HG03354 (cell line): ENCODE results near the gene RBL2.

ENCODE experiments used
- ATAC-seq: cut with Tn5 transposase; IDR thresholded peaks from one replicate; pipeline ENCODE4 v1.9.1; 2021; ENCODE audit warnings: mild to moderate bottlenecking; ENCODE audit not compliant: unreplicated experiment, poor library complexity, severe bottlenecking

Gene RBL2

DNA sequence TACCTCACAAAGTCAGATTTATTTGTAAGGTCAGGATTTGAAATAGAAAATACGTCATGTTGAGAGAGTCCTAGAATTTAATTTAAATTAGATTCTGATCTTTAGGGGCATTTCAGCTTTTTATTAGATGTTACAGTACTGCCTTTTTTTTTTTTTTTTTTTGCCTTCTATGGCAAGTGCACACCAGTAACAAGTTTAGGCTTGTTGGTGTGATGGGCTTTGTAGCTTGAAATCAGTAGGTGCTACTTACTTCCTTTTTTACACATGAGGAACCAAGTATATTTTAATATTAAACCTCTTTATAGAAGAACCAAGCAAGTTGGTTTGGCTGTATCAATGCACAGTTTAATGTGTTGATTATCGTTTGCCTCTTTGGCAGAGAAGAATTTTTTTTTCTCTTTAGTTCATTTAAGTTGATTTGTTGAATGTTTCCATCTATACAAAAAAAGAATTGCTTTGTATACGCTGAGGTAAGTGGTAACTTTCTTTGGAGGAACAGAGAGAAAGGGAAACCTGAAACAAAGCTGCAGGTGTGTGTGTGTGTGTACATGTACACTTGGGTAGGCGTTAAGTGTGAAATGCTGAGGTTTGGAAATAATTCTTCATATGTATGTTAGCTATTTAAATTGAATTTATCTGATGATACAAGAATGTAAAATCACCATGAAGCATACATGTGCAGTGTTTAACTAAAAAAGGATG lies 15.7 kb downstream of the RBL2 start:
- ATAC-seq, result no peak

DNA sequence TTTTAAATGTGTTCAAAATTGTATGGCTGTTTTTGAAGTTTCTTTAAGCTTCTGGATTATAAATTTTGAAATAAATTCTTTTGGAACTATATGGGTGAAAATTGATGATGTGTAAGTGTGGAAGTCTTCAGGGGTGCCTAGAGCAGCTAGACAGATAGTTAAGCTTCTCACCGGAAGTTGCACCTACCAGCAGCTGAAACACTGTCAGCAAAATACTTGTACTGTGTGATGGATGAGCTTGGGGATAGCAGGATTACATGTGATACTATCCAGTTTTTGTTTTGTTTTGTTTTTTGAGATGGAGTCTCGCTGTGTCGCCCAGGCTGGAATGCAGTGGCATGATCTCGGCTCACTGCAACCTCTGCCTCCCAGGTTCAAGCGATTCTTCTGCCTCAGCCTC lies 19.7 kb downstream of the RBL2 start:
- no peak for ATAC-seq

DNA sequence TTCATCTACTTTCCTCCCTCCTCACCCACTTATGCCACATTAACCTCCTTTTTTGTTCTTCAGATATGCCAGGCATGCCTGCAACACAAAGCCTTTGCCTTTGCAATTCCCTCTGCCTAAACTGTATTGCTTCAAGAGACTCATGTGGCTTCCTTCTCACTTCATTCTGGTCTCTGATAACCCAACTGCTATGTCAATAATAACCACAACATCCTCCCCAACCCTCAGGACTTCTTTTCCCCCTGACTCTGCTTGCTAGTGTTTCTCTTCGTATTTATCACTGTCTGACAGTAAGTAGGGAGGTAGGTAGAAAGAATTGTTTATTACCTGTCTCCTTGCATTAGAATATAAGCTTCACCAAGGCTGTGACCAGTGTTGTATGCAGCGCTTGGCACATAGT lies 22.4 kb downstream of the RBL2 start:
- ATAC-seq, result no peak

DNA sequence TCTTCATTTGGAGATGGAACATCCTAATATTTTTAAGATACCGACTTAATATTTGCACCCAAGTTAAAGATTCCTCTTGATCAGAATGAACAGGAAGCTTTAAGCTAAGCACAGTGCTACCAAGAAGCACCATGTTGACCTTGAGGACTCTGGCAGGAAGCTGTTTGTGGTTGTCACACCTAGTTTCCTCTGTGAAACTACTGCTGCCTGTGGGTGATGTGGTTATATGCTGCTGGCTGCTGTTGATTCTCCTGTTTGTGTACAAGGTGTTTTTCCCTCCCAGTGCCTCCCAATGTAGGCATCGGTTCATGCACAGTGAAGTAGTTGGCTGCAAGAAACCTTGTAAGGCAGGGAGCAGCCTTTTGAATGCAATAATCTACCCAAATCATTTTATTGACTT lies 23.4 kb downstream of the RBL2 start:
- peak; percentile 100 for ATAC-seq

DNA sequence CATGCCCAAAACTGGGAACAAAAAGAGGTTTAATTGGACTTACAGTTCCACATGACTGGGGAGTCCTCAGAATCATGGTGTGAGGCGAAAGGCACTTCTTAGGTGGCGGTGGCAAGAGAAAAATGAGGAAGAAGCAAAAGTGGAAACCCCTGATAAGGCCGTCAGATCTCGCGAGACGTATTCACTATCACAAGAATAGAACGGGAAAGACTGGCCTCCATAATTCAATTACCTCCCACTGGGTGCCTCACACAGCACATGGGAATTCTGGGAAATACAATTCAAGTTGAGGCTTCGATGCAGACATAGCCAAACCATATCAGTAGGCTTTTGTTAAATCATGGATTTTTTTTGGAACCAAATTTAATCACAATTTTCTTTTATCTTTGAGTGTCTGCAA lies 24.4 kb downstream of the RBL2 start:
- ATAC-seq, result no peak

DNA sequence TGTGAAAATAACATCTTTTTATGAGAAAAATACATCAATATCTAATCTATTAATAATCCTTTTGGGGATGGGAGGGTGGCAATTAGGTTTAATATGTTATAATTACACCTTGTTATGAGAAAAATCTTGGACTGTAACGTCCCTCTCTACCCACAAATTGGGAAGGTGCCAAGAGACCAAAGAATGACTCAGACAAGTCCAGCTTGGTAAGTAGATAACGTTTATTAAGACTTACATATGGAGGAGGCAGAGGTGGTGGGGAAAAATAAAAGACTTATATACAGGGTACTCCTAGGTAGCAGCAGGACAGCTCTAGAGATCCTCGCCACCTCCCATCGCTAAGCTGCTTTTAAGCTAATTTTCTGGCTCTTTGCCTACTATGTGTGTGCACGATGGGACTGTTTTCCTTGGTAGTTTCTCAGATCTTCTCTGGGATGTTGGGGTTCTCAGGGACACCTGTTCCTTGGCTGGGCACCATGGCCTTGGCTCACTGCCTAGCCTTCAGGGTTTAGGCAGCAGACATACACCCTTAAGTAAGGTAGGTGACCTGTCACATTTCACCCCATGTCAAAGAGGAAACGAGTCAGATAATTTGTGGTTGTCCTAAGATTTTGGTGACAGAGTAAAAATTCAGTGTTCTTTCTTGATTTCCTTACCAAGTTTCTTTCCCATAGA lies 31.5 kb downstream of the RBL2 start:
- ATAC-seq, result no peak

DNA sequence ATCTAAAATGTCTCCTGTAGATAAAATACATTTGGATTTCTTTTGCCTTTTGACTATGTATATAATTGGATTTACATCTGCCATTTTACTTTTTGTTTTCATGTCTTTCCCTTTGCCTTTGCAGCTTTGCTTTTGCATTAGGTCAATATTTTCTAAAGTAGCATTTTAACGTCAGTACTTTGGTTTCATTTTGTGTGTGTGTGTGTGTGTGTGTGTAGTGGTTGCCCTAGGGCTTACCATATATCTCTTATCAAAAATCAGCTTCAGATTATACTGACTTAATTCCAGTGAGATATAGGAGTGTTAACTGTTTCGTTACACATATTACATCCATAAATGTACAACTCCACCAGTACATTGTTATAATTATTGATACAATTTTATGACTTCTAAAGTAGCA lies 42.6 kb downstream of the RBL2 start:
- no peak for ATAC-seq

DNA sequence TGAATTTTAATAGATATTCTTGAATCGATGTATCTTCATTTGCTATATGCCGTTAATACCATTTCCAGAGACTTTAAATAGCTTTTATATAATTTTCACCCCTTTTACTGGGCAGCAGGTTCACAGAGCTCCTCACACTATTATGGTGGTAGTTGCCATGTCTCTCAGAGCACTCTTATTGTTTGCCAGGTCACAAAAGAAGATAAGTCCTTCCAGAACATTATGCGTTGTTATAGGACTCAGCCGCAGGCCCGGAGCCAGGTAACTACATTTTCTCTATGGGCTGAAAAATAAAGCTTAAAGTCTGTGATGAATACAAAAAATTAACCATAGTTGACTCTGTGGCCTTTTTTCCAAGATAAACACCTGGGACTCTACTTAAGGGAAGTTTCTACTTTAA lies 44.7 kb downstream of the RBL2 start:
- ATAC-seq, result no peak

DNA sequence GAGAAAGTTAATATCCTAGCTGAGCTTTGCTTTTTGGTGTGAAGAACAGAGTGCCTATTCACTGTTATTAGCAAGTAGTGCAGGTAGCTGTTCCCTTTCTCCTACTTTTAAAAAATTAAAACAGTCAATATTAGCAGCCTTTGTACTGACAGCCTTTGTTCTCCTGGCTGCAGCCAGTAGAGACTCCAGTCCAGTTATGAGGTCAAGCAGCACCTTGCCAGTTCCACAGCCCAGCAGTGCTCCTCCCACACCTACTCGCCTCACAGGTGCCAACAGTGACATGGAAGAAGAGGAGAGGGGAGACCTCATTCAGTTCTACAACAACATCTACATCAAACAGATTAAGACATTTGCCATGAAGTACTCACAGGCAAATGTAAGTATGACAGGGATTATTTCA lies 46.1 kb downstream of the RBL2 start:
- ATAC-seq, result no peak

DNA sequence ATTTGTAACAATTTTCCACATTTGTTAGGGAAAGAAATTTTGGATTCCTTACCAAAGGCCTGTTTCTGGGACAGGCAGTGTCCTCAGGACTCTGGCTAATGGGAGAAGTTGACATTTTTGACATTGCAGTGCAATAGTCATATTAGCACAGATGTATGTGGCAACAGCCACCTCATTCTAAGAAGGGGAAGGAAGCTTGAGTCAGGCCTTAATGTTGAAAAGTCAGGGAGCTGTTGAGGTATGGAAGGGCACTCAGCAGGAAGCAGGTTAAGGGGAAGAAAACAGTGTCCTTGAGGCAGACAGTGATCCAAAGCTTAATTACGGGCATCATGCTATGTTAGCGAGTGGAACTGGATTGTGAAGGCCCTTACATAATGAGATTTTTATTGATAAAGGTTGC lies 47.9 kb downstream of the RBL2 start:
- no peak for ATAC-seq

DNA sequence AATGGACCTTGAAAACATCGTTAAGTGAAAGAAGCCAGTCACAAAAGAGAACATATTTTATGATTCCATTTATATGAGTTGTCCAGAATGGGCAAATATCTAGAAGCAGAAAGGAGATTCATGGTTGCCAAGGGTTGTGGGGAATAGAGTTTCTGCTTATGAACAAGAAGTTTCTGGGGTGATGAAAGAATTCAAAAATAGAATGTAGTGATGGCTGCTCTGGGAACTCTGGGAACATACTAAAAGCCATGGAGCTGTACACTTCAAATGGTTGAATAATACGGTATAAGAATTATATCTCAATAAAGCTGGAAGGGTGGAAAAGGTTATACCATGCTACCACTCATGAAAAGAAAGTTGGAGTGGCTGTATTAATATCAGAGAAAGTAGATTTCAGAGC lies 50.3 kb downstream of the RBL2 start:
- no peak for ATAC-seq

DNA sequence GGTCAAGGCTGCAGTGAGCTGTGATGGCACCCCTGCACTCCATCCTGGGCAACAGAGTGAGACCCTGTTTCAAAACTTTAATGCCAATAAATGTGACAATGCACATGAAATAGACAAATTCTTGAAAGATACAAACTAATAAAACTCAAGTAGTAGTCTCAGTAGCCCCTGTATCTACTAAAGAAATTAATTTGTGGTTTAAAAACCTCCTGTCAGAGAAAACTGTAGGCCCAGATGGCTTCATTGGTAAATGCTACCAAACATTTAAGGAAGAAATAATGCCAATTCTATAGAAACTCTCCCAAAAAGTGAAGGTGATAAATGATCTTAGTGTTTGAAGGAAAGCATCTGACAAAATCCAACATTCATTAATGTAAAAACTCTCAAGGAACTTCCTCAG lies 52.0 kb downstream of the RBL2 start:
- no peak for ATAC-seq

DNA sequence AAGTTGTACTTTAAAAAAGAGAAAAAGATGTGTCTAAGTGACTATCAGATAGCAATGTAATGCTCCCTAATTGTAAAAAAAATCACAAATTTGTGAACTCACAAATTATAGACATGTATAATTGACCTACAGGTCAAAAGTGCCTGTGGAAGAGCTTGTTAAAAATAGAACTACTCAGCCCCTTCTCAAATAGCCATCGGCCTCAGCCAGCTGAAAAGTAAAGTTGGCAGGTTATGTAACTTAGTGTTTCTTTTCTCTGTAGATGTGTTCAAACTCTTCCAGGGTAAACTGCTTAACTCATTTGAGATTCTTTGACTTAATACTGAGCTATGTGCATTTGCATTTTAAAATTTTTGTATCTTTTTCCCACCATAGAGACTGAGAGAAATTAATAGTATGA lies 55.5 kb downstream of the RBL2 start:
- ATAC-seq, result no peak

DNA sequence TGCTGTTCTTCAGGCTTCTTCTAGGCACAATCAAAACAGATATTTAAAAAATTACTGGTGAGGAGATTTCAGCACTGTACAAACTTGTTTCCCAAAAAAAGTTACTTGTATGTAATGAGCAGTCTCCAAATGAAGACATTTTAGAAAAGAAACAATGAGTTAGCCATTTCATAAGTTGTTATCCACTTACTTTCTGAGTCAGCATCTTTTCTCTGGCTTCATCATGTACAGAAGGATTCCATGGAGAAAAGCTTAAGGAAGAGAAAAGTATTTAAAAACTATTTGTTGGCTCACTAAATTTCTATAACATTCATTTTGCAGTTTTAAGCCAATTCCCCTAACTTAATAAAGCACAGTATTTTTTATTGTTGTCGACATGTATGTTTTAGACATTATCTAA lies 58.2 kb downstream of the RBL2 start:
- ATAC-seq, result no peak

DNA sequence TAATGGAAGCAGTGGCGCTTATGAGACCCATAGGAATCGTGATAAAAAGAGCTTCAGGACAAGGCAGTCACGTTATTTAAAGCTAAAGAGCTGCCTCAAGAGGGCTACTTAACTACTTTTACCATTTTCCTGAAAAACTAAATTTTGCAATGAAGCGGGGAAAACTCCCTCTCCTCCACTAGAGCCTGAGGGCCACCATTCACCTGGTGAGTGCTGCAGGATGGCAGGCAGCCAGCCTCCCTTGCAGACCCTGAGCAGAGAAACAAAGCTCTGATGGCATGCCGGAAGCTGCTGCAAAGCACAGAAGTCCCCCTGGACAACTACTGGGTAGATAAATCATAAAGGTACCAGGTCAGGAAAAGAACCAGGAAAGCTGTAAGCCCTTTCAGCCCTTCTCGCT lies 60.4 kb downstream of the RBL2 start:
- no peak for ATAC-seq

DNA sequence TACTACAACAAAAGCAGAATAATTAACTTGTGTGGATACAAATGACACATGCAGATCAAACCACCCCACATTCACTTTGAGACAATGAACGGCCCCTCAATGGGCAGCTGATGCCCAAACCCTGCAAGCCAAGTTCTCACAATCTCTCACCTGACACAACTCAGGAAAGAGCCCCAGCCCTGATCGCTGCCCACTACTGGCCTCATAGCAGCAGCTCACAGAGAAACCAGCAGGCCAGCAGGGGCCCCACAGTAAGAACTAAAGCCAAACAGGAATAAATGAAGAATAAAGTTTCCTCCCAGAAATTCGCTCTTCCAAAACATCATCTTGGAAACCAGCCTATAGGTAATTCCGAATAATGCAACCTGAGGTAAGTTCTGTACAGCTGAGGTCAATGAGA lies 61.1 kb downstream of the RBL2 start:
- no peak for ATAC-seq

DNA sequence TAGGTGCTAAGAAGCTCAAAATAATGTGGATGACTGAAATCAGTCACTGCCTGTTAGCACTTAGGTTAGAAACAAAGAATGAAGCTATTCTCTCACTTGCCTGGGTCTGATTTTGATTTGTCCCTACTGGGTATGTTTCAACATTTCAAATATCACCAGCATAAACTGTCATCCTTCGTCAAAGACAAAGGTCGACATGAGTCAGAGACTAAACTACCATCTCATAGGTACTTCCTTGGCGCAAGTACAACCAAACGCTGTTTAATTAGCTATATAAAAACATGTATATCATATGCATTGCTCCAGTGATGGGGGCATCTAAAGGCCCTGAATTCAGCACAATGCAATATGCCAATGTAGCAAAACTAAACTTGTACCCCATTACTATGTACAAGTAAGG lies 64.7 kb downstream of the RBL2 start:
- ATAC-seq, result no peak

DNA sequence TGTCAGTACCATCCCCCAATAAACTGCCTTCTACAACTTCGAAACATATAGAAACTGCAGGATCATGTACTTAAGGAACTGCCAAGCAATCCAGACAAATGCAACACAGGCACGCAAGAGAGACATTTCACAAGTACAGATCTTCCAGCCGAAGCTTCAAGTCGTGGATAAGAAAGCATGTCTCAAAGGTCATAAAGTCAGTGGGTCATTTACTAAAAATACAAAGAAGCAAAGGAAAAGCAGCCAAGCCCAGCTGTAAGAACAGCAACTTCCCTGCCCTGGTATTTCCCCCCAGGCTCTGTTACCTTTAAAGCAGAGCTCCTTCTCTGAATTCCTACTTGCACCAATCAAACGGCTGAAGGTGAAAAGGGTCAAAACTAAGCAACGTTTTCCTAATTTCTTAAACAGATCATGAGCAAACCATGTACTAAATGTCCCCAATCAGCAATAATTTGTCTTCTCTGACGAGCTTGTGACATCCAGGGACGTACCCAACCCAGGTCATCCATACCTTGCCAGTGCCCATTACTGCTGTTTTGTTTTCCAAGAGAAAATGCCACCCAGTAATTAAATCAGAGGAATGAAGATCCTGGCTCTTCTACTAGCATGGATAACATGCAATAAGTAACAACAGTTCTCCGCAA lies 67.1 kb downstream of the RBL2 start:
- ATAC-seq, result no peak

DNA sequence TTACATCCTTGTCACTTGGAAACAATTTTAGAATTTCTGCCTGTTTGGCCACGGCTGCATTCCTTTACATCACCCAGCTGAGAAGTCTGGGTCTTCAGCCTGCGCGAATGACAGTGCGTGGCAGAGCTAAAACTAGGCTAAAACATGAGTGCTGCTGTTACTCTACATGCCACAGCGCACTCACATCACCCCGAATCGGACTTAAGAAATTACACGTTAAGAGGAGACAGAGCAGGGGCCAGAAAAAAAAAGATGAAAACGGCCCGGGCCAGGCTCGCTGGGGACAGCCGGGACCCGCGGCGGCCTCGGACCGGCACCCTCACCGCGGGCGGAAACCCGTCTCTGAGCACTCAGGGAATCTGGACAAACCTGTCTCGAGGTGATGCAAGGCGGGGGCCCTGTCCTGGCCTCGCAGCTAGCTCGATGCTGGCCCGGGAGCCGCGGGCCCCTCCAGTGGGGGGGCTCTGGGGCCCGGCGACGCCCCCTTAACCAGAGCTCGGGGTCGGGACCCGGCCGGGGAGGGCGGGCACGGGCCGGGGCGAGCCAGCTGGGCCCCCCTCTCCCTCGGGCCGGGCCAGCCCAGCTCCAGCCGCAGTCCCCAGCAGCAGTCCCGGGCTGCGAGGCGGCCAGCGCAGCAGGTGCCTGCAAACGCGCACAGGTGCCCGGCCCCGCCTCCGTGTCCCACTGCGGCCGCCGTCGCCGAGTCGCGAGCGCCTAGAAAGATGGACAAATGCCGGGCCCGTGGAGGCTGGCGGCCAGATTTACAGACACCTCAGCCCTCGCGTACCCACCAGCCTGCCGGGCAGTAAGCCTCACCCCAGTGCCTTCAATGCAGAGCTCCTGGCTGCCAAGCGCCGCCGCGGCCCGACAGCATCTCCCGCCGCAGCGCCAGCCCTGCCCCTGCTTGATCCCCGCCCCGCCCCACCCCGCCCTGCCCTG lies 68.3 kb downstream of the RBL2 start, which contains the start of gene AKTIP:
TSS of gene AKTIP (minus strand) at position 879 of the 939 bp plus-strand sequence. CDS start 2,950 bp downstream, outside the sequence.
- peak; percentile 38 for ATAC-seq

DNA sequence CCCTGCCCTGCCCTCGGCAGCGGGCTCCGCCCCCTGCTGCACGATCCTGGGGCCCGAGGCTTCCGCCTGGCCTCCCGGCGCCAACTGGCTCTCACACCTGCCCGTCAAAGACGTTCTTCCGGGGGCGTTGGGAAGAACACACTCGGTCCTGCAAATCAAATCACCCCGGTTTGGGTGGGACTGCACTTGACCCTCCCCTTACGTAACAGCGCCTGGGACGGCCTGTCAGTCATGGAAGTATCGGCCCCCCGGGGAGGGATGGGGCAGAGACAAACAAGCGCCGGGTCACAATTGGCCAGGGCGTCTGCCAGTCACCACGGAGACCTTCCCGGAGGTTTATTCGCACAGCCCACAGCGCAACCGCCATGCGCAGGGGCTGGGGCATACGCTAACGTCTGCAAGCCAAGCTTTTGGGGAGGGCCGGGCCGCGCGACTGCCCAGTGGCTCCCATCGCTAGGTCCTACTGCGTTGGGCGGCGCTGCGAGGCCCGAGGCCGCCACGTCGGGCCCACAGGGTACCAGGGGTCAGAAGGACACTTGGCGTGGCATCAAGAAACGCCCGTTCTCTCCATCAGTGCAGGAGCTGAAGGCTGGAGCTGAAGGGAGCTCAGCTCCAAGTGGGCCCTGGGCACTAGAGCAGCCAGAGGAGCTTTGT lies 69.1 kb downstream of the RBL2 start:
- peak; percentile 97 for ATAC-seq
